ENCODE measurements around the gene EEPD1. TPM values are rescaled to one million over a fixed set of nuclear protein-coding genes. Genes with fewer than 3 reads are reported as not detected.

Gene EEPD1
- total RNA-seq, 1 experiment from 2014 or later = 5.0 TPM

GRCh38 chr7:36114355-36114754, 38.7 kb upstream of the EEPD1 start:
- no peak overlapping the region for H2BK15ac ChIP-seq (ENCODE audit: low read depth, low read length)
- no peak overlapping the region for H3K56ac ChIP-seq (ENCODE audit: insufficient read length, low read depth, low read length)
- no peak overlapping the region for H4K5ac ChIP-seq (ENCODE audit: insufficient read length, low read depth, low read length)
- no peaks in the 10 kb centered on the region for H3K23me2 ChIP-seq (ENCODE audit: insufficient read length, low read depth, low read length, poor library complexity, severe bottlenecking)
- H3K23ac ChIP-seq (ENCODE audit: insufficient read length, low read depth, low read length) = no peak overlapping the region
- H4K91ac ChIP-seq (ENCODE audit: insufficient read length, low read depth, low read length) = no peak overlapping the region
- H3K14ac ChIP-seq (ENCODE audit: insufficient read depth, low read length) = no peak overlapping the region
- H2BK12ac ChIP-seq (ENCODE audit: insufficient read length, low read depth, low read length) = no peak overlapping the region
- H3K36me3 Mint-ChIP-seq (ENCODE audit: insufficient read depth in 1 of 3, low read depth in 3 of 3) = no peaks in the 10 kb centered on the region
- no peak overlapping the region for H3K4me3 Mint-ChIP-seq
- no peaks in the 10 kb centered on the region for H4K20me1 ChIP-seq (ENCODE audit: control insufficient read depth, insufficient read depth, insufficient read length)
- H3K18ac ChIP-seq (ENCODE audit: insufficient read length, low read depth, low read length) = no peak overlapping the region
- H2BK5ac ChIP-seq (ENCODE audit: insufficient read length, low read length) = no peak overlapping the region
- H3K27ac Mint-ChIP-seq = no peak overlapping the region
- no peak overlapping the region for H4K8ac ChIP-seq (replicated peaks; ENCODE audit: insufficient read length, low read depth, low read length)
- no peak overlapping the region for H3K4me2 ChIP-seq (ENCODE audit: insufficient read depth, insufficient read length, low read length)
- H2BK20ac ChIP-seq (ENCODE audit: low read depth, low read length, poor library complexity, severe bottlenecking) = no peak overlapping the region
- no peaks in the 10 kb centered on the region for H3K79me1 ChIP-seq (ENCODE audit: insufficient read depth, low read depth, low read length, poor library complexity, severe bottlenecking)
- TF ChIP-seq CTCF (conservative IDR thresholded peaks at IDR 0.05) = no peak
- no peak overlapping the region for H3K27ac ChIP-seq (ENCODE audit: insufficient read length, low read depth, low read length)
- no peaks in the 10 kb centered on the region; the same call in 1 of the 2 replicates for H3K27me3 Mint-ChIP-seq (ENCODE audit: low read depth)
- H3K9me3 ChIP-seq (ENCODE audit: control insufficient read depth, low read depth, low read length) = no peaks in the 10 kb centered on the region
- H3K4ac ChIP-seq (ENCODE audit: low read depth, low read length) = no peak overlapping the region
- H3K4me1 ChIP-seq (ENCODE audit: insufficient read depth, low read length) = no peaks in the 10 kb centered on the region
- H3K9me3 Mint-ChIP-seq = peaks cover 0 to under 1% of the 10 kb centered on the region in 2 experiments; a peak in 1 of 5 replicates
- H2AK5ac ChIP-seq (ENCODE audit: insufficient read length, low read length) = no peak overlapping the region
- no peak overlapping the region for H2AFZ ChIP-seq (ENCODE audit: low read length)
- no peaks in the 10 kb centered on the region for H3K27me3 ChIP-seq (ENCODE audit: insufficient read depth, low read length)
- no peak overlapping the region for H3T11ph ChIP-seq (ENCODE audit: low read length)
- H3K9ac ChIP-seq (ENCODE audit: extremely low read depth, insufficient read length, low read length) = no peak overlapping the region
- no CpG with 5 or more reads among the region's 1 CpG for WGBS (ENCODE audit: extremely low coverage, insufficient read length, low lambda C conversion rate)
- DNase-seq = no peak
- H3K79me2 ChIP-seq (ENCODE audit: insufficient read depth, low read length) = no peaks in the 10 kb centered on the region
- peaks cover 3 to 8% of the 10 kb centered on the region in 2 experiments; a peak in 2 of 4 replicates for H3K4me1 Mint-ChIP-seq
- no peak overlapping the region for H2BK120ac ChIP-seq (ENCODE audit: low read depth, low read length, poor library complexity, severe bottlenecking)

Data from H9 (cell line).